ENCODE results near the gene AHCYL2. TPM values are rescaled to one million over a fixed set of nuclear protein-coding genes. Genes with fewer than 3 reads are reported as not detected.

Gene AHCYL2
- total and polyA plus RNA-seq, 2 experiments from 2014 or later: 1.9 to 8.9 TPM

DNA sequence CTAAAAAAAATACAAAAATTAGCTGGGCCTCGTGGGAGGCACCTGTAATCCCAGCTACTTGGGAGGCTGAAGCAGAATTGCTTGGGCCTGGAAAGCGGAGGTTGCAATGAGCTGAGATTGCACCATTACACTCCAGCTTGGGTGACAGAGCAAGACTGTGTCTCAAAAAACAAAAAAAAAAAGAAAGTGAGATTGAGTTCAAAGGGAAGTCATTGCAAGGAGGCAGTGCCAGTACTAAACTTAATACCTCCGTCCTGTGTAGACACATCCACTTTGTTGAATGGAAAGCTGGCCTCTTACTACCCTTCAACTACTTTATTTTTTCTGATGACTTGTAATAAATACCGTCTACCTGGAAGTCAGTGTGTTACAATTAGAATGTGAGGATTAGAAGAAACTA is 31.0 kb downstream of the AHCYL2 start:
- H3K9me3 ChIP-seq (ENCODE audit: low read depth): no peaks in the 10 kb centered on the region
- WGBS, 2 experiments (ENCODE audit: low coverage in 1 of 2, low lambda C conversion rate in 2 of 2, missing lambda C conversion rate in 2 of 2): 74 to 79% methylated on average over 4 of the region's 4 CpGs
- DNase-seq: no peak
- H4K20me1 ChIP-seq (ENCODE audit: insufficient read depth): no peaks in the 10 kb centered on the region
- no peaks in the 10 kb centered on the region for H3K36me3 ChIP-seq (ENCODE audit: low read depth)
- H3K4me2 ChIP-seq (ENCODE audit: unreplicated experiment): no peak overlapping the region
- no peak overlapping the region for H3K9ac ChIP-seq
- TF ChIP-seq EZH2phosphoT487 (IDR thresholded peaks at IDR 0.05; ENCODE audit: insufficient read depth, low read depth) (no peak), EZH2 (IDR thresholded peaks at IDR 0.05; ENCODE audit: insufficient read depth, poor library complexity, severe bottlenecking) (no peak)
- H3K9me2 ChIP-seq (ENCODE audit: insufficient read depth): no peaks in the 10 kb centered on the region
- H3K79me2 ChIP-seq (ENCODE audit: insufficient read depth): peaks cover 3% of the 10 kb centered on the region; the same call in 1 of the 2 replicates
- no peaks in the 10 kb centered on the region for H3K27me3 ChIP-seq (replicated peaks; ENCODE audit: insufficient read depth)
- H3K4me1 ChIP-seq (ENCODE audit: insufficient read depth): 0 out of 2 replicates have a peak, but pooled peaks cover 8% of the 10 kb centered on the region
- no peaks in the 10 kb centered on the region for H3F3A ChIP-seq (ENCODE audit: insufficient read depth)
- H3K4me3 ChIP-seq: no peak overlapping the region
- in situ Hi-C loops (cut with MboI): no loop called here
- H2AFZ ChIP-seq: no peak overlapping the region
- no peak overlapping the region for H3K27ac ChIP-seq

DNA sequence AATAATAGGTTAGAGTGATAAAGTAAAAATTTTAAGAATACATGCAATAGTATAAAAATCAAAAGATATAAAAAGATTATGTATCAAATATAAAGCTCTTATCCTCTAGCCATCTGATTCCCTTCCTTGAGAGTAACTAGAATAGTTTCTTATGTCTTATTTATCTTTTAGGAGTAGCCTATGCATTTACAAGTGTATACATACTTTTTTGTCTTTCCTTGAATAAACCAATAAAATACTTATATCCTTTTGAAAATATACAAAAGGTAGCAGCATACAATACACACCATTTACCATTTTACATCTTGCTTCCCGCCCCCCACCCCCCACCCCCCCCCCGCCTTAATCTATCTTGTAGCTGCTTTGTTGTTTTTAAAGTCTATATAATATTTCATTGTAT is 31.4 kb downstream of the AHCYL2 start:
- Histone ChIP-seq H3K79me2 (ENCODE audit: insufficient read depth) (peaks cover 3% of the 10 kb centered on the region; the same call in 1 of the 2 replicates), H3K4me2 (ENCODE audit: unreplicated experiment) (no peak overlapping the region), H3K4me1 (ENCODE audit: insufficient read depth) (0 out of 2 replicates have a peak, but pooled peaks cover 8% of the 10 kb centered on the region), H2AFZ (no peak overlapping the region), H3K27ac (no peak overlapping the region), H3K27me3 (replicated peaks; ENCODE audit: insufficient read depth) (no peaks in the 10 kb centered on the region), H3F3A (ENCODE audit: insufficient read depth) (no peaks in the 10 kb centered on the region), H4K20me1 (ENCODE audit: insufficient read depth) (no peaks in the 10 kb centered on the region), H3K4me3 (no peak overlapping the region), H3K9me2 (ENCODE audit: insufficient read depth) (no peaks in the 10 kb centered on the region), H3K36me3 (ENCODE audit: low read depth) (no peaks in the 10 kb centered on the region), H3K9ac (no peak overlapping the region), H3K9me3 (ENCODE audit: low read depth) (no peaks in the 10 kb centered on the region)
- in situ Hi-C loops (cut with MboI): no loop called here
- no peak for TF ChIP-seq EZH2 (IDR thresholded peaks at IDR 0.05; ENCODE audit: insufficient read depth, poor library complexity, severe bottlenecking)
- TF ChIP-seq EZH2phosphoT487 (IDR thresholded peaks at IDR 0.05; ENCODE audit: insufficient read depth, low read depth): no peak
- WGBS, 2 experiments (ENCODE audit: low coverage in 1 of 2, low lambda C conversion rate in 2 of 2, missing lambda C conversion rate in 2 of 2): 83 to 90% methylated on average over 2 of the region's 2 CpGs
- no peak for DNase-seq

DNA sequence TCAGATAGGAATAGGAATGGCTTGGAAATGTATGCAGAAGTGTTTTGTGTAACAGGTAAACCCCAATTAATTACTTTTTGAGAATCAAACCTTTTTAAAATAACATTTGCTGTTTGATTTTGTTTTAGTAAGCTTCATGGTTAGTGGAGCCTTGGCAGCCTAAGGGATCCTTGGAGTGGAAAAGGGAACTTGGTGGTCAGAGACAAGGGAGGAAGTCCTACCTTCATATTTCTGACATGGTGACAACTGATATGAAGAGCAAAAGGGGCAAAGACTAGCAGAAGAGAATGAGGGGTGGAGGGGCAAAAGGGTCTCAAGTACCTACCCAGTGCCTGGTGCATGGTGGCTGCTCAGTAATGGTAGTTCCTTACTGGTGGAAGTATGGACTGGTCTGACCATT is 32.3 kb downstream of the AHCYL2 start:
- Histone ChIP-seq H3K9me2 (ENCODE audit: insufficient read depth) (no peaks in the 10 kb centered on the region), H3K4me3 (no peak overlapping the region), H3K36me3 (ENCODE audit: low read depth) (no peaks in the 10 kb centered on the region), H3K4me1 (ENCODE audit: insufficient read depth) (0 out of 2 replicates have a peak, but pooled peaks cover 8% of the 10 kb centered on the region), H2AFZ (no peak overlapping the region), H3K79me2 (ENCODE audit: insufficient read depth) (peaks cover 3% of the 10 kb centered on the region; the same call in 1 of the 2 replicates), H3K27ac (no peak overlapping the region), H3K9me3 (ENCODE audit: low read depth) (no peaks in the 10 kb centered on the region), H3K4me2 (ENCODE audit: unreplicated experiment) (no peak overlapping the region), H3F3A (ENCODE audit: insufficient read depth) (no peaks in the 10 kb centered on the region), H3K9ac (no peak overlapping the region), H4K20me1 (ENCODE audit: insufficient read depth) (no peaks in the 10 kb centered on the region), H3K27me3 (replicated peaks; ENCODE audit: insufficient read depth) (no peaks in the 10 kb centered on the region)
- DNase-seq: no peak
- no peak for TF ChIP-seq EZH2phosphoT487 (IDR thresholded peaks at IDR 0.05; ENCODE audit: insufficient read depth, low read depth)
- no peak for TF ChIP-seq EZH2 (IDR thresholded peaks at IDR 0.05; ENCODE audit: insufficient read depth, poor library complexity, severe bottlenecking)
- in situ Hi-C loops (cut with MboI): no loop called here

DNA sequence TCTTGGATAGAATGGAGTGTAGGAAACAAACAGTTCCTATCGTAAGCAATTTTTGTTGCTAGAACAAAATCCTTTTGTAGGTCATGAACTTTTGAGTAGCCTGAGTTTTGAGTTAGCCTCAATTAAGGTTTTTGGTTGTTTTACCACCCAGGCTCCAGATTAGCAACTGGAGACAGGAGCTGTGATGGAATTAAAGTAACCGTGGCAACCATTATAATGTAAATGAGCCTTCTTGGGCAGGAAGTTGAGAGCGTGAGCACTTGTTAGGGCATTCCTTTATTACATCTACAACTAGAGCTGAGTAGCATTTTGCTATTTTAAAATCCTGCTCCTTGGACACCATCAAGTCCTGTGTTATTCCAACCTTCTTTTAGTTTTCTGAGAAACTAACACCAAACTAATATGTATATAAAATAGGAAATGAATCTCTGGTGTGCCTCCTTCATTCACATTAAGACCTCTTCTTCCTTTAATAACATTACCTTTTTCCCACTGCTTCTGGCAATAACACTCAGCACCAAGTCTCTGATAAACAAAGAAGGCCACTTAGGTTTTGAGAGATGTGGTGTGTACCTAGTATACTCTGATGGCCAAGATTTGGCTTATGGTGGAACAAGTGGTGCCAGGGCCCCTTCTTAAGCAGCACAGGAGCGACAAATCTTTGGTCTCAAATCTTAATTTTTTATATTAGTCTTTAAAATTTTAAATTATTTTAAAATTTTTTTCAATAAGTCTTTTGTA is 34.0 kb downstream of the AHCYL2 start:
- Histone ChIP-seq H3K4me3 (no peak overlapping the region), H3K9ac (no peak overlapping the region), H4K20me1 (ENCODE audit: insufficient read depth) (no peaks in the 10 kb centered on the region), H3F3A (ENCODE audit: insufficient read depth) (no peaks in the 10 kb centered on the region), H2AFZ (no peak overlapping the region), H3K27ac (no peak overlapping the region), H3K4me2 (ENCODE audit: unreplicated experiment) (no peak overlapping the region), H3K9me3 (ENCODE audit: low read depth) (no peaks in the 10 kb centered on the region), H3K9me2 (ENCODE audit: insufficient read depth) (no peaks in the 10 kb centered on the region), H3K27me3 (replicated peaks; ENCODE audit: insufficient read depth) (no peaks in the 10 kb centered on the region), H3K79me2 (ENCODE audit: insufficient read depth) (no peaks in the 10 kb centered on the region), H3K36me3 (ENCODE audit: low read depth) (no peaks in the 10 kb centered on the region), H3K4me1 (ENCODE audit: insufficient read depth) (0 out of 2 replicates have a peak, but pooled peaks cover 8% of the 10 kb centered on the region)
- in situ Hi-C loops (cut with MboI): no loop called here
- no peak for DNase-seq
- TF ChIP-seq EZH2 (IDR thresholded peaks at IDR 0.05; ENCODE audit: insufficient read depth, poor library complexity, severe bottlenecking) (no peak), EZH2phosphoT487 (IDR thresholded peaks at IDR 0.05; ENCODE audit: insufficient read depth, low read depth) (no peak)
- WGBS, 2 experiments (ENCODE audit: low coverage in 1 of 2, low lambda C conversion rate in 2 of 2, missing lambda C conversion rate in 2 of 2): 88 to 90% methylated on average over 4 of the region's 4 CpGs

Measured in GM23248 (cell line).